Cerebellar cortex (tissue), 1 donor: Measurements from ENCODE around the gene CACNG5.

ENCODE experiments used
- DNase-seq: peaks from one replicate; pipeline ENCODE4 v3.0.0-alpha.2; 2015; ENCODE audit warnings: low spot score

The CACNG5 gene, protein sequence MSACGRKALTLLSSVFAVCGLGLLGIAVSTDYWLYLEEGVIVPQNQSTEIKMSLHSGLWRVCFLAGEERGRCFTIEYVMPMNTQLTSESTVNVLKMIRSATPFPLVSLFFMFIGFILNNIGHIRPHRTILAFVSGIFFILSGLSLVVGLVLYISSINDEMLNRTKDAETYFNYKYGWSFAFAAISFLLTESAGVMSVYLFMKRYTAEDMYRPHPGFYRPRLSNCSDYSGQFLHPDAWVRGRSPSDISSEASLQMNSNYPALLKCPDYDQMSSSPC

DNA sequence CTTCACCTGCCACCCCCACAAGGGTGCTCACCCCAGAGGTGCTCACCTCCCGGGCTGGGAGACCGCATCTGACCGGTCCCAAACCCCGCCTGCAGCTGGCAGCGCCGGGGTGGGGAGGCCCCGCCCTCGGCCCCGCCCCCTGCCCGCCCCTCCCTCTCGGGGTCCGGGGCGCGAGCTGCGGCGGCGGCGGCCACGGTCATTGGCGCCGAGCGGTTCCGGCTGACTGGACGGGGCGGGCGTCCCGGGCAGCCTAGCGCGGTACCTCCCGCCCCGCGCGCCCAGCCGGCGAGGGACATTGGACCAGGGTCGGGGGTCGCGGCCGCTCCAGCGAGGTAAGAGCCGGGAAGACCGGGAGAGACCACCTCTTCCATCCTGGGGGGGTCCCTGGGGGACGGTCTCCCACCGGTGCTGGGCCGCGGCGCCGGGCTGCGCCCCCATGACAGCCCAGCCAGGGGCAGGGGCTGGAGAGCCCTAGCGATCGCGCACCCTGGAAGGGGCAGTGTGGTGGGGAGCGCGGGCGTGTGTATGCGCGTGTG is at the start of gene CACNG5:
Gene CACNG5, plus strand, starts transcription at position 199 of the 536 bp plus-strand sequence. CDS start 42,216 bp downstream, outside the sequence.
- DNase-seq = no peak

DNA sequence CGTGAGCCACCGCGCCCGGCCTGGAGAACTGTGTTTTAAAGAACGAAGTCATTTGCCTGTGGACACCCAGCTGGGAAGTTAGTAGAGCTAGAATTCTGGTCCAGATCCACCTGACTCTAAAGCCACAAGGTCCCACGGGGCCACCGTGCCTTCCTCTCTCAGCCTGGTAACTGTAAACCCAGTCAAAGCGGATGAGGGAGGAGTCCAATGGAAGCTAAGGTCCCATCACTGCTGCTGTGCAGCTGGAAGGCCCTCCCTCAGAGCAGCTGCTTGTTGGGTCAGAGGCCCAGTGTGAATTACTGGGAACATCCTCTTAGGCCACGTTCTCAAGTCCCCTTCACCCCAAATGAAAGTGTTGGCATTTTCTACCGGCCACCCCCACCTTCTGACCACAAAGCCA is 48.8 kb upstream of the CACNG5 start:
- DNase-seq = no peak

DNA sequence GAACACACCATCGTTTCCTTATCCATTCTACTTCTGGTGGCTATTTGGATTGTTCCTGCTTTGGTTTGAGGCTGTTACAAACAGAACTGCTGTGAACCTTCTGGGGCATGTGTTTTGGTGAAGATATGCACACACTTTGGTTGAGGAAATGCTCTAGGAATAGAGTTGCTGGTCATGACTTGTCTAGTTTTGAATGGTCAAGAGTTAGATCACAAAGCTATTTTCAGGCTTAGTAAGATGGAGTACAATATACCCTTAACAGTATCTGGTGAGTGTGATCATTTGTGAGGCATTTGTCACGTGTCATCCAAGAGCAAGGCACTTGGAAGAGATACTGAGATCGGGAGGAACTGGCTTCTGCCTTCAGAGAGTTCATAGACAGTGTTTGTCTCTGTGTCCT is 47.0 kb upstream of the CACNG5 start:
- DNase-seq = no peak

DNA sequence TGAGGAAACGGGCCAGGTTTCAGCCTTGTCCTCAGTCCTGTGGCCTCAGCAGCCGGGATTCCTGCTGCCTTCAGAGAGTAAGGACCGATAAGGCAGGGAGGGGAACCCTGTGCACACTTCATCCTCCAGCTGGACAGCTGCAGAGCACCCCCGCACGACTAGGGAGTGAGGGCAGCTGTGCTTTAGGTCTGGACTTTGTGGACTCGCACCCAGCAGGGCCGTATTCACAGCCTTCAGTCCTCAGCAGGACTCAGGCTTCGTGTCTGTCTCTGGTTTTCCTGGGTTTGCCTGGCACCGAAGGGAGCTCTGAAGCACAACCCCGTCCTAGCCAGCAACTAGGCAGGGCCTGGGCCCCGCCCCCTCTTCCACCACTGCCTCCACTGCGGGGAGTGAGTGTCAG is 45.8 kb upstream of the CACNG5 start:
- no peak for DNase-seq

DNA sequence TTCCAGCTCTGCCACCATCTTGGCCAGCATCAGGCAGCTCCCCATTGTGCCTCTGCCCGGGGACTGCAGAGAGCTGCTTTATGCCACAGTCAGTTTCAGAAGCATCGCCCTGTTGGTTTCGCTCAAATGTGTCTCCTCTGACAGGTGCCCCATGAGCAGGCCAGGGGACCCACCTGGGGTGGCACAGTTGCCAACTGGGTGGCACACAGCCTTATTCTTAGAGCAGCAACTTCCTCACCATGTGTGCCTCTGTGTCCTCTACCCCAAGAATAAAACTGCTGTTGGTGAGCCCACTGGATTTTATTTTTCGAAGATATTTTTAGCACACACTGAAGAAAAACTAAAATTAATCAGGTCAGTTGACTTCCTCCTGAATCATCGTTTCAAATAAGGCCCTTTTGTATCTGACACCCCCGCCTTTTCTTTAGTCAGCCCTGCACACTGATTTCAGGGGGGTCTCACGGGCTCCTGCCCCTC is 44.9 kb upstream of the CACNG5 start:
- DNase-seq = no peak

DNA sequence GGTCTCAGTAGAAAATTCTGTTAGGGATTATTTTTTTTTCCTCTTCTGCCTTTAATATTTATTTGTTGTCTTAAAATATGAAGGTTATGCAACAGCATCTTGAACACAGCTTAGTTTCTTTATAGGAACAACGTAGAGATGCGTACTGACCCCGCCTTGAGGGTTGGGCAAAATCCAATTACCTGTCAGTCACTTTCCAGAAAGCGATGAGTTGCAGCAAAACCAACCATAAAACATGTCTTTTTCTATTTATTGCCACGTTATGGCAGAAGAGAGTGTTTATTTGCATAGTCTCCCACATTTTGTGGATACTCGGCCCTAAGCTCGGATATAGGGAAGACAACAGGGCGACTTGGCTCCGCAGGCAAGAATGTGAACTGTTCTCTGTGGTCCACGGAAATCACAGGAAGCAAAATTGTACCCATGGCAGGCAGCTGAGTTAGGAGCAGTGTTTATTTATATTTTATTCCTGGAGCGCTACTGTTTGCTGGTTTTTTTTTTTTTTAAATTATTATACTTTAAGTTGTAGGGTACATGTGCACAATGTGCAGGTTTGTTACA is 44.3 kb upstream of the CACNG5 start:
- DNase-seq = no peak

DNA sequence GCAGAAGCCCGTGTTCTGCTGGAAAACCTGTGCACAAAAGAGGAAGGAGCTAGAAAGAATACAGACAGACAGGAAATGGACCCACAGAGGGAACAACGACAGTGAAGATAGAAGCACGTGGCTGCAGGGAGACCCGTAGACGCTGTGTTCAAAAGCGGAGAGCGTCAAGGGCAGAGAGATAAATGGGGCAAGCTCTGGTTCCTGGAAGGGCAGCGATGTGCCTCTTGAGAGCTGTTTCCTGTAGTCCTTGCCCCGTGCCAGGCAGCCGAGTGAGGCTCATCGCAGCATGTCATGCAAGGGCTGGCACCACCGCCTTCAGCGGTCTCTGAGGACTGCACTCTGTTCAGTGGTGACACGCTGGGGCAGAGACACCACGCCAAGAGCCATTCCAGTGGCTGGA is 43.6 kb upstream of the CACNG5 start:
- peak; percentile 16 for DNase-seq

DNA sequence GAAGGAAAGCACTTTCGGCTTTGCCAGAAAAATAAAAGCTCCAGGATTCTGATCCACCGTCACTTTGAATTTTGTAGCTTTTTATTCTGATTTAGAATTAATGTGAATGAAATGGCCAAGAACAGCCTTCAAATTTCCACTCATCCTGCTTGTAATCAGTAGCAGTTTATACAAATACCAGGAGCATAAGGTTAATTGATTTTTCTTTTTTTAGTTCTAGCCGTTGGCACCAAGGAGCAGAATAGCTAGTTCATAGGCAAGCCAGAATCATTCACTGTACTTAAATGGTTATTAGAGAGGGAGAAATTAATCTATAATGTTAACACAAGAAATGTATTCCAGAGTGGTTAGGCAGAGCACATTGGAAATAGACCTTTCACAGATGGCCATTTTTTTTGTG is 41.1 kb upstream of the CACNG5 start:
- DNase-seq = no peak

DNA sequence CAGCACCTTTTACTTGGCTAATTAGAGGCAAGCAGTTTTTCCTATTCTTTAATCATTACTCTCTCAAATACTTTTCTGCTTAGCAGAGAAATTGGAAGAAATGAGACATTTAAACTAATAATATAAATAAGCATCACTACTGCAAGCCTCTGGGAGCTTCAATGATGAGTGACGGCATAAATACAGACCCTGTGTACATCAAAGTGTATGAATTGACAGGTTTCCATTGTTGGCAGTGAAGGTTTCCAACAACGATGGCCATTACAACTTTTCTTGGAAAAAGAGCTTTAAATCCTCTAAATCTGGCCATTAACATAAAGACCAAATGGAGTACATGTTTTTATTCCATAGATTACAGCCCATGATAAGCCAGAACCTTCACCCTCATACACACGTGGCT is 39.4 kb upstream of the CACNG5 start:
- DNase-seq = no peak

DNA sequence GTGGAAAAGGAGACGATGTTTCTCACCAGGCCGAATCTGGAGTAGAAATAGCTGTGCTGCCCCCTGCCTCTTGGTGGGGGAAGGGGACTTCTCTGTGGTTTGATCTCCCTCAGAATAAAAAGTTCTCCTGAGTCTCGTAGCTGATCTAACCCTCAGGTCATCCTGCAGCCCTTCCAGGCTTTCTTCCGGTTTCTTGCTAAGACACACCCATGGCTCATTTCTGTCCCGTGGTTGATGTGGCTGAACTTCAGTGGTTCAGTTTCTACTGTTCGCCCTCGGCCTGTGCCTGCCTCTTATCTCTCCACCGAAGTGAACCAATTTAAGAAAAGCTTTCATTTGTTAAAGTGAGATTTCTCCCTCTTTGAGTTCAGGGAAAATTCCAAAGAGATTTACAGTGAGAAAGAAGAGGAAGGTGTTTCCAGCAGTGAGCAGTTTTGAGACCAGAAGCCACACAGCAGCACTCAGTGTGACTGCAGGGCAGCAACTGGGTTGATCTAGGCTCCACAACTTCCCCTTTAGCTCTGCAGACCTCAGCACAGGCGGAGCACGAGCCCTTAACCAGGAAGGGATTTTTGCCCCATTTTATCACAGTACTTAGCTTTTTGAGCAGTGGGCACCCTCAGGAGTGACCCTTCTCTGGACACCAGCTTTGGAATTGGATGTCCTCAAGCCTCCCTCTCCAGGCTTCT is 34.9 kb upstream of the CACNG5 start:
- no peak for DNase-seq

DNA sequence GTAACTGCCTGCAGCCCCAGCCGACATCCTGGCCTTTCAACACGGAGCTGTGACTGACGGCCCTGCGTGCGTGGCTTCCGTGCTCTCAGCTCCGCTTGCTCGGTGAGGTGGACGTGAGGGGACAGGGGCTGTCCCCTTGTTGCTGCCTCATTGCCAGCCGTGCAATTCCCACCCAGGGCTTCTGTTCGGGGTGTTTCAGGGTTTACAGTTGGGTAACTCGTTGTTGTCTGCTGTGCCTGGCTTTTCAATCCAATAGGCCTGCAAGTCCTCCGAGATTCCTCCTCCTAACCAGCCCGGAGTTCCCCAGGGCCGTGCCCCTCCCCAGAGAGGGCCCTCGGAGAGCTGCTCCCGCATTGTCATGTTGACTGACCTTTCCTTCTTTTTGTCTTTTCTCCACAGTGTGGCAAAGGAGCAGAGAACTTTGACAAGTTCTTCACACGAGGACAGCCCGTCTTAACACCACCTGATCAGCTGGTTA is 31.4 kb upstream of the CACNG5 start:
- no peak for DNase-seq

DNA sequence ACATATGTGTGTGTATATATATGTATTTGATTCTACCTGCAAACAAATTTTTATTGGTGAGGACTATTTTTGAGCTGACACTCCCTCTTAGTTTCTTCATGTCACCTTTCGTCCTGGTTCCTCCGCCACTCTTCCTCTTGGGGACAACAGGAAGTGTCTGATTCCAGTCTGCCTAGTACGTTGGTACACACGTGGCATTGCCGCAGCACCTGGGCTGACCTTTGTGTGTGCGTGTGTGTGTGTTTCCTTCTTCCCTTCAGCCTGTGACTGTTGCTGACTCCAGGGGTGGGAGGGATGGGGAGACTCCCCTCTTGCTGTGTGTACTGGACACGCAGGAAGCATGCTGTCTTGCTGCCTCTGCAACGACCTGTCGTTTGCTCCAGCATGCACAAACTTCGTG is 29.4 kb upstream of the CACNG5 start:
- DNase-seq = no peak

DNA sequence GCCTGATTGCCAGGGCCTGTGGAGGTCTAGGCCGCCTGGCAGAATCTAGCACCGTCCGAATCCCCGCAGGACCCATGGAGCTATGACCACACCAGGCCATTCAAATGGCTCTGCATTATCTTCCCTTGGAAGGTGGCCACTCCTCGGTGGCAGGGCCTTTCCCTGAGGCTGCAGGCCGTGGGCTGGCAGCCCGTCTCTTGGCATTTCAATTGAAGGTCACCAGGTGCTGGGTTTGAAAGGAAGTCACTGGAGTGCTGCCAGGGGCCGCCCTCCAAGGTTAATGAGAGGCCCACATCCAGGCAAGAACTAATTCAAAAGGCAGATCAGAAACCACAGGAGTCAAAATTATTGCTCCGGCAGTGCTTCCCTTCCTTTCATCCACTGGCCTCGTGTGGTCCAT is 27.7 kb upstream of the CACNG5 start:
- DNase-seq = no peak

DNA sequence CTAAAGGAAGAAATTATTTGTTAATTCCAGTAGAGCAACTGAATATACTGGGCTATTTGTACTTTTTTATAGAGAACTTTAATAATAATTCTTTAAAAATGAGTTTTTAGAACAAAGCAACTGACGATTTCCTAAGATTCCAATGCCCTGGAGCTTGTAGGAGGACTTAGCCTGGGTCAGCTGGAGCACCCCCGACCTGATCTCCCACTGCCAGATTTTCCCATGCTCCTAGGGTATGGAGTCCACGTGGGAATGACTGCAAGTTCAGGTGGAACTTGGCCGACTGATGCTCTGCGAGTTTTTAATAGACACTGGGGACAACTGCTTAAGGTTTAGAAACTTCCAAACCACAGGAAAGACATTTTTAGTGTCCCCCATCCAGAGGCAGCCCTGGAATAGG is 25.5 kb upstream of the CACNG5 start:
- DNase-seq = no peak

DNA sequence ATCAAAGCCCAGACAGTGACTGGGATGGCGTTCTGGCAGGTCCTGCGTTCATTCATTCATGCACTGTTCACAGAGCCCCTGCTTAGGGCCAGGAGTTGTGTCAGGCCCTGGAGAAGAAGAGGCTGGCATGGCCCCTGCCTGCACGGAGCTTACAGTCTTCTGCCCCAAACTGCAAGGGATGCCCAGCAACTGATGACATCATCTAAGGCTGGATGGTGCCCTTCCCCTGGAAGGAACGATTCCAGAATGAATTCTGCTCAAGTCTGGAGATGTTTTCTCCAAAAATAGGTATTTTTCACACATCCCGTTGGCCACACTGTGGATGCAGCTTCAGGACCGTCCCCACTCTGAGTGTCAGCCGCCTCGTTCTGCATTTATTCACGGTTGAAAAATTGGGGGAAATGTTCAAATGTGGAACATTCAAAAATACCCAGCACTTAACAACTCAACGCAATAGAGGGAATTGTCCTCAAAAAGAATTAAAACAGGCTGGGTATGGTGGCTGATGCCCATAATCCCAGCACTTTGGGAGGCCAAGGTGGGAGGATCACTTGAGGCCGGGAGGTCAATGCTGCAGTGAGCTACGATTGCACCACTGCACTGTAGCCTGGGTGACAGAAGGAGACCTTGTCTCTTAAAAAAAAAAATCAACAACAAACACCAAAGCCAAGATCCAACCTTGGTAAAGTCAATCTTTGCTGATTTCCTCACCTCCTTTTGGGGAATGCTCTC is 23.8 kb upstream of the CACNG5 start:
- DNase-seq = no peak

DNA sequence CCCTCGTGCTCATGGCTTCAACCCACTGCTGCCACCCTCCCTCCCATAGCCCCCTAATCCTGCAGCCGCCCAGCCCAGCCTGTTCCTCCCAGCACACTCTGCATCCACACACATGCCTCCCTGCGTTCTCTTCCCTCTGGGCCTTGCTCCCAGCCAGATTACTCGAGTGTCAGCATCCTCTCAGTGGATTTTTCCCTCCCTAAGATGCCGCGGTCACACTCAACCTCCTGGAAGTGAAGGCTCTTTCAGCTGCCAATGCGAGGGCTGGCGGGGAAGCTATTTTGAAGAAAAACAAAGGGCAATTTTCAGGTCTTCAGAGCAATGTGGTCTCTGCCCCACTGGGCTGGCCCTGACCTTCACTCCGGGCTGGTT is 23.2 kb upstream of the CACNG5 start:
- no peak for DNase-seq

DNA sequence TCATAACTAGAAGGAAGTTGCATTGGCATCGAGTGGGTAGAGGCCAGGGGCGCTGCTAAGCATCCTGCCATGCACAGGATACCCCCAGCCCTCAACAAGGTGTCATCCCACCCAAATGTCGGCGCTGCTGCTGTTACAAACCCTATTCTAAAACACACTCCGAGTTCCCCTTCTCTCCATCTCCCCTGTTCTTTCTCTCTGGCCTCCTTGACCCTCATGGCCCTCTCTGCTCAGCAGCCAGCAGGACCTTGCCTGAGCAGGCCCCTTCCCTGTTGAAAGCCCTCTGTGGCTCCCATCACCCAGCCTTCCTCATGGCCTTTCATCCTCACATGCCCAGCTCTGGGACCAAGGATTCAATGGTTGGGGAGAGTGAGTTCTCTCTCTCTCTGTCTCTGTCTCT is 22.3 kb upstream of the CACNG5 start:
- no peak for DNase-seq

DNA sequence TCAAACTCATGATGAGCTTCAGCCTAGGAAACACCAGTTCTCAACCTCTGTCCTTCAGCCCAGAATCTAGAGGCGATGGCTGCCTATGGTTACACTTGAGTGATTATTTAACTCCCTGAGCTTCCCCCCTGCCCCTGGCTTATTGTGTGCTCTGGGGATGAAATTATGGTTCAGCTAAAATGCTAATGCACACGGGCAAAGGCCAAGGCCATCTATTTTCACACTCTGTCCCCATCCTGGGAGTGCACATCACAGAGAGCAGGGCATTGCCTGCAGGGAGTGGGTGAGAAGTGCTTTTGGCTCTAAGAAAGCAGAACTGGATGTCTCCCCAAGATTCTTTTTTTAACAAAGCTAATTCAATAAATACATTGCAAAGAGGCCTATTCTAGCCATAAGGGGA is 21.6 kb upstream of the CACNG5 start:
- no peak for DNase-seq

DNA sequence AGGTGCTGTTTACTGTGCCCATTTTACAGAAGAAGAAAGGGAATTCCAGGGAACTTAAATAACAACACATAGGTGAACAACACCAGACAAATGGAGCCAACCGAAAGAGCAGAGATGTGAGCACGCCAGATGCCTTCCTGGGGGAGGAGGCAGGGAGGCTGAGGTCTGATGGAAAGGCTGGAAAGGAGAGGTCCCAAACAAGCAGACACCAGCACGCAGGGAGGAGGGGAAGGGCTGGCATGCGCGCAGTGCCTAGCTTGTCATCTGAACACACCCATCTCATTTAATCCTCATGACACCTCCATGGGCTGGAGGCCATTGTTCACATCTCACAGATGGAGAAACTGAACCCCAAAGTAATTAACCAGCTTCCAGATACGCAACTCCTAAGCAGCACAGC is 20.9 kb upstream of the CACNG5 start:
- DNase-seq = no peak

DNA sequence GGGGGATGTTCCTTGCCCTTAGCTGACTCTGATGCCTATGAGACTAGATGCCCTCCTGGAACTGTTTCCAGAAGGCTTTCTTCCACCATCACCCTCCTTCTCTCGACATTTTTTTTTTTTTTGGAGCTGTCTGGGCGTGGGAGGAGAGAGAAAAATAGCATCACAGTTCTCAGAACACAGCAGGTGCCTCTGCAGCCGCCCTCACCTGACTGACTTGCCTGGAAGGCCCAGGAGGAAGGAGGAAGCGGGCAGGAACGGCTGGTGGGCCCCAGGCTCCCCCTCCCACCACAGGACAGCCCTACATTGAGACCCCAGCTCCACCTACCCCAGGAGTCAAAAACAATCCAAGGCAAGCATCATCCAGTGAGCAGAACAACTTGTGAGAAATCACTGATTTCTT is 20.3 kb upstream of the CACNG5 start:
- DNase-seq = no peak

DNA sequence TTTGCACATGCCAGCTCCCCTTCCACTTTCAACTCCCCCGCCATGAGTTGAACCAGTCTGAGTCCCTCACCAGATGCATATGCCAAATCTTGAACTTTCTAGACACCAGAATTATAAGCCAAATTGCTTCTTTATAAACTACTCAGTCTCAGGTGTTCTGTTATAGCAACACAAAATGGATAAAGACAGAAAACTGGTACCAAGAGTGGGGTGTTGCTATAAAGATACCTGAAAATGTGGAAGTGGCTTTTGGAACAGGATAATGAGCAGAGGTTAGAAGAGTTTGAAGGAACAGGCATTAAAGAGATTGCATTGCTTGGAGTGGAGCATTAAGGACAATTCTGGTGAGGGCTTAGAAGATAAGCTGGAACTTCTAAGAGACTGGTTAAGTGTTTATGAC is 17.2 kb upstream of the CACNG5 start:
- no peak for DNase-seq

DNA sequence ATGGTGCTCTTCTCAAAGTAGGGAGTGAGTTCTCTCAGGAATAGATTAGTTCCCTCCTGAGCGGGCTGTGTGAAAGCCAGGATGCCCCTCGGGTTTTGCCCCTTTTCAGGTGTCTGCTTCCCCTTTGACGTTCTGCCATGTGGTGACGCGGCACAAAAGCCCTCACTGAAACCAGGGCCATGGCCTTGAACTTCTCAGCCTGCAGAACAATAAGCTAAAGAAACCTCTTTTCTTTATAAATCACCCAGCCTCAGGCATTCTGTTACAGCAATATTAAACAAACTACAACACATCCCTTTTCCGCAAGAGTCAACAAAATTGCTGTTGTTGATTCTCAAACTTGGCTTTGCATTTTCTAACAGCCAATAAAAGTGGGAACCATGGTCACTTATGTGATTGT is 15.5 kb upstream of the CACNG5 start:
- no peak for DNase-seq

DNA sequence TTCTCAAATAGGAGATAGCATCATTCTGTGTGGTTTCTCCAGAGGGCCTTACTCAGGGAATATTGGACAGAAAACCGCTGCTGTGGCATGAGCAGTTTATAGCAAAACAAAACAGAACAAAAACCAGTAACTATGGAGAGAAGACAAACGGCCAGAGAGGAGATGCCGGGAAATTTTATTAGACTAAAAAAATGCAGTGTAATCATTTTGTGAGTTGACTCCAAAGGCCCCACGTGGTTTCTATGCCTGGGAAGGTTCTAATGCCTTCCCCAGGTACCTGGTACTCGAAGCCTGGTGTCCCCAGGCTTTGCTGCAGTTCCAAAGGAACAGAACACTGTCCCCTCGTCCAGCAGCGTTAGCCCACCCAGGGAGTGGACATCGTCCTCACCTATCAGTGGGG is 12.9 kb upstream of the CACNG5 start:
- no peak for DNase-seq
